ENCODE data around the gene ARHGAP1.
"Not testable (repeated sequence)": the region's sequence is repeated elsewhere in the genome, so short reads cannot be mapped to it uniquely, and the experiment has no call there.

ARHGAP1 gene

DNA sequence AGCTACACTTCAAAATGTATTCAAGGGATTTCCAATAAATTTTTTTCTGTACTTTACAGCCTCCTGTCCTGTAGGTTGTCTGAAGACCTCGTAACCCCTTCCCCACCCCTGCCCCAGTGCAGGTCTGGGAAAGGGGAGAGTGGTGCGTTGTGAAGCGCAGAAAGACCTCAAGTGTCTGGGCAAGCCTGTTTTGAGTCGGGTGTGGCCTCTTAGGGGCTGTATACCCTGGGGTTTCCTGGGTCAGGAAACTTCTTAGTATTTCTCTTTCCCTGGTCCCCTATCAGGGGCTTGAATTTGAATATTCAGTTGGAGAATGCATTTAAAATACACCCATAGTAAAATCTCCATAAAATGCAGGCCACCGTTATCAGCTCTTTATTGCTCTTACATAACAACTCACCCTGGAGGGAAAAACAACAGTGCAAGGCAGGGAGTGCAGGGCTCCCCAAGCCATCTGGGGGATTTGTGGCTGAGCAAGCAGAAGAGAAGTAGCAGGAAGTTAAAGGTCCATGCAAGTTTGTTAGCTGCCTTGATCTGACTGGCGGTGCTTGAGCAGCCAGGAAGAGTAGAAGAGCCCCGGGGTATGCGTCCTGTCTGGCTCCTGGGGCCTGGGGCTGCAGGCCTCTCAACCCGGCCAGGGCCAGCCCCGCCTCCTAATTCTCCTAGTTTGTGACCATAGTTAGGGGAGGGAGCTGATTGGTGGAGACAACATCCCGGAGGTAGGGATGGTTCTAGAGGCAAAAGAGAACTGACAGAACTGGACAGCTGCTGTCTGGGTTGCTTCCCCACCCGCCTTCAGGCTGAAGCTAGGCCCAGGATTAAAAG lies 25.7 kb downstream of the ARHGAP1 start:
- DNase-seq (ENCODE audit: low read depth in 1 of 2, low spot score in 1 of 2): no peak

DNA sequence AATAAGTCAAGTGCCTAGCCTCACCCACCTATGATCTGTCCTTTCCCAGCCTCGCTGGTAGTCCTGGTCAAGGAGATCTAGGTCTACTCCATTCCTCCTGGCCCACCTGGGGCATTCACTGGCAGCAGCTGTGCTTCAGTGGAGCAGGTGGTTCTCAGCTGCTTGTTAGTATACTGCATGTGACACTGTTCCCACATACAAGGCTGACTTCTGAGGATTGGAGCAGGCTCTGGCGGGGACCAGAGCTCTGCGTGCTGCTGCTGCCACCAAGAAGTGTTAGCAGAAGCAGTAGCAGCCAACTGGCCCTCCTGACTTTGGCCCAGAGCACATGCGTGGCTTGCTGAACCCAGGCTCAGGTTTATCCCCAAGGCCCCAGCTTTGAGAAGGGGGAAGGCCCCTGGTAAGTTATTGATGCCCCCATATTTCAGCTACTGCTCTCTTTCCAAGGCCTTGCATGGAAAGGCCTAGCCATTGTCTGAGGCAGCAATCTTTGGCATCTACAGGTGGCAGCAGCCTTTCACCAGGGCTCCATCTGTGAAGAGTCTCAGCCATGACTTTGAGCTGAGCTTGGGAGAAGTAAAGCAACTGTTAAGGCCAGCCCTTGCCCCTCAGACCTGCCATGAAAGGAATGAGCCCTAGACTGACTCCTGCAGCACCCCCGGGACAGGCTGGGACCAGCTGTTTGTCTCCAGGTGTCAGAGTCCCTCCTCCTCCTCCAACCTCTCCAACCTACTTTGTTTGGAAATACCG lies 26.5 kb downstream of the ARHGAP1 start:
- DNase-seq (ENCODE audit: low read depth in 1 of 2, low spot score in 1 of 2): no peak

DNA sequence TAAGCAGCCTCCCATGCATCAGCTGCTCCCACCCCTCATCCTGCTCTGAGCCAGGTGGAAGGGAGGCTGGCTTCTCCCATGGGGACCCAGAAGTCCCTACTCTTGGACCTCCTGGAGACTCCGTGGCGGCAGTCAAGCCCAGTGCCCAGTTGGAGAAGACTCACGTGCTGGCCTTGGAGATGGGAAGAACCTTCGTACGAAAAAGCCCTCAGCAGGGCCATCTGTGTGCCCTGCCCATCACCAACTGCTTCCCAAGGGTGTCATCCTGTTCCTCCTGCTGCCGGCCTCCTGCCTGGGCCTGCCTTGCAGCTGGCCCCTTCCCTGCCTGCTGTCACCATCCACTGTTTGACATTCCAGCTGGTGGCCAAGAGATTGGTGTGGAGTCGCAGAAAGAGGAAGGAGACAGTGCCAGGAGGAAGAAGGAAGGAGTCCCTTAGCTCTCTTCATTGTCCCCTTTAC lies 28.0 kb downstream of the ARHGAP1 start:
- no peak for DNase-seq (ENCODE audit: low read depth in 1 of 2, low spot score in 1 of 2)

DNA sequence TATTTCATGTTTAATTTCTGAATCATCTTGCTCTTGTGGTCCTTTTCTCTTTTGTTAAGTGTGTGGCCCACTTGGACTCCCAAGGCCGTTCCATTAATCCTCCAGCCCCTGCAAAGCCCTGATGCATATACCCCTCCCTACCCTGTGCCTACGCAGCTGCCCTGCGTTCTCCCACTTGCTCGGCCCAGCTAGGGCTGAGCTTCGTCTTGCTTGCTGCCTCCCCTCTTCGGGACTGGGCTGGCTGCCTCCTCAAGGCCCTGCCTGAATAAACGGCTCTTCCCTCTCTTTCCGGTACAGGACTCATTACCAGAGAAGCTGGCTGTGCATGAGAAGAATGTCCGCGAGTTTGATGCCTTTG lies 28.5 kb downstream of the ARHGAP1 start:
- DNase-seq (ENCODE audit: low read depth in 1 of 2, low spot score in 1 of 2): no peak

DNA sequence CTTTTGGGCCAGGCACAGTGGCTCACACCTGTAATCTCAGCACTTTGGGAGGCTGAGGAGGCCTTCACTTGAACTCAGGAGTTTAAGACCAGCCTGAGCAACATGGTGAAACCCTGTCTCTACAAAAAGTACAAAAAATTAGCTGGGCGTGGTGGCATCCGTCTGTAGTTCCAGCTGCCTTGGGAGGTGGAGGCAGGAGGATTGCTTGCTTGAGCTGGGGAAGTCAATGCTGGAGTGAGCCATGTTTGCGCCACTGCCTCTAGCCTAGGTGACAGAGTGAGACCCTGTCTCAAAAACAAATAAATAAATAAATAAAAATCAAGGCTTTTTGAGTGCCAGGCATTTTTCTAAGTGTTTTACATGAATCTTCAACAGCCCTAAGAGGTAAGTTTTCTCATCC lies 29.9 kb downstream of the ARHGAP1 start:
- not testable (repeated sequence) for DNase-seq (ENCODE audit: low read depth in 1 of 2, low spot score in 1 of 2)

DNA sequence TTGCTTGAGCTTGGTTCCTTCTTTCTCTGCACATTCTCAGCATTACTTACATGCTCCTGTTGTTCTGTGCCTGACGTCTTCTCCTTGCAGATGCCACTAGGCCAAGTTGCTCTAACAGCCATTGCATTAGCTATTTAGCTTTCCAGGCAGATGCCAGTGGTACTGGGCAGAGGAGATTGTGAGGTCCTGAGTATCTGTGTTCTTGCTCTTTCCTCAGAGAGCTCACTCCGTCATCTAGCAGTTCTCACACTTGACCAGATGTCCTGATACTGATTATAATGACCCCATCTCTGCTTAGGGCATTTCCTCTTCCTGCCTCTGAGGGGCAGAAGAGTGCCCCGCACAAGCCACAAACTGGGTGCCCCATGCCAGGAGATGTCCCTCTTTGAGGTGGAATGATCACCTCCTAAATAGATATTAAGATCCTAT lies 30.7 kb downstream of the ARHGAP1 start:
- DNase-seq (ENCODE audit: low read depth in 1 of 2, low spot score in 1 of 2): no peak

DNA sequence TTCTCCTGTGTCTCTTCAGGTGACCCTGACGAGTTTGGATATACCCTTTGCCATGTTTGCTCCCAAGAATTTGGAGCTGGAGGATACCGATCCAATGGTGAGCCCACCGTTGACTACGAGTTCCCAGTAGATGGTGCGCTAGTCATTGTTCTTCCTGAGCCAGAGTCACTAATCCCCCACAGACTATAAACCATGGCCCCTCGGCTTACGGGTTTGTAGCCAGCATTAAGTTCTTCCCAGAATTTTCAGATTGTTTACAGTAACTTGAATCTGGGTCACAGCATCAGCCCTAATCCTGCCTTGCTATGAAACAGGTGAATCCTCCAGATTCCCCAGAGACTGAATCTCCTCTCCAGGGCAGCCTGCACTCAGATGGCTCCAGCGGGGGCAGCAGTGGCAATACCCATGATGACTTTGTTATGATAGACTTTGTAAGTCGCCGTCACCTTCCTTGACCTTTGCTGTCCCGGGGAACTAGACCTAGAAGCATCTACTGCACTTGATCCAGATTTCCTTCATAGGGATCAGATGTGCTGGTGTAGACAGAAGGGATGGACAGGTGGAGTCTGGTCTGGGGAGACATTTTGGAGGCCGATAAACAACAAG lies 31.8 kb downstream of the ARHGAP1 start:
- DNase-seq (ENCODE audit: low read depth in 1 of 2, low spot score in 1 of 2): no peak

DNA sequence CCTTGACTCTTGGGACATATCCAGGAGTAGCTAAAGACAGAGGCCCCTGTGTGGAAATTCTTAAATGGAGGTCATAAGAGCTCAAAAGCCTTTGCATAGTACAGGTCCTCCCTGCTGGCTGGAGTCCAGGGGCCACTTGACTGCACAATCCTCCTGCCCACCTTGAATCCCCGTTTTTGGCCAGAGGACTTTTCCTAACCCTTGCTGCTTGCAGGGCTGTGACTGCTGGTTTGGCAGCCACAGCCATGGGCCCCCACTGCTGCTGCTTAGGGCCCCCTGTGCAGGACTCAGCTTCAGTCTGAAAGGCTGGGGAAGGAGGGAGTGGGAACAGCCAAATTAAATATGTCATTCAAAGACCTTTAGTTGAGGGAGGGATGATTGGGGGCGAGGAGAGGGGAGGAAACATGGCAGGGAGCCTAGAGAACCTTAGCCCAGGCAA lies 33.4 kb downstream of the ARHGAP1 start:
- no peak for DNase-seq (ENCODE audit: low read depth in 1 of 2, low spot score in 1 of 2)

DNA sequence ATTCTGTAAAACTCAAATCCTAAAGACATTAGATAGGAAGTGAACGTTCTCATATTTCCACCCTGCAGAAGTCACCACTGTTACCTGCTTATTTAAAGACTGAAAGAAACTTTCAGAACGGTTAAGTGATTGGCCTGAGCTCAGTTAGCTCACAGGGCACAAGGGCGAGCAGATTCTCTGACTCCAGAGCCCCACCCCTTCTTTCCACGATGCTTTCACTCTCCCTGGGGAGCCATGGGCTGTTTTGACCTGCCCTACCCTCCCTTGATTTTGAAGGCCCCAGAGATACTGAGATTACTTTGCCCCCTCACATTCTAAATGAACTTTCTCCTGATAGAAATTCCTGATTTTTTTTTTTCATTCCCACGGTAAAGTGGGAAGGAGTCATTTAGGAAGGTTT lies 33.9 kb downstream of the ARHGAP1 start:
- no peak for DNase-seq (ENCODE audit: low read depth in 1 of 2, low spot score in 1 of 2)

DNA sequence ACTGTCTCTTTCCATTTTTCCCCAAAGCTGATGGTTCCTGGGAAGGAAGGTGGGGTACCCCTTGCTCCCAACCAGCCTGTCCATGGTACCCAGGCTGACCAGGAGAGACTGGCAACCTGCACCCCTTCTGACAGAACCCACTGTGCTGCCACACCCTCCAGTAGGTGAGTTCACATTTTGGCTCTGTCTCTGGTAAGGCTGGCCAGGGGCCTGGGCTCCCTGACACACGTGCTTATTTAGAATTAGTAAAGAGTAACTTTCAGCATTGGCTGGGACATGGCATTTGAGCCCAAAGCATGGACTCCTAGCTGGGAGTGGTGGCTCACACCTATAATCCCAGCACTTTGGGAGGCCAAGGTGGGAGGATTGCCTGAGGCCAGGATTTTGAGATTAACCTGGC lies 35.1 kb downstream of the ARHGAP1 start:
- no peak for DNase-seq (ENCODE audit: low read depth in 1 of 2, low spot score in 1 of 2)

DNA sequence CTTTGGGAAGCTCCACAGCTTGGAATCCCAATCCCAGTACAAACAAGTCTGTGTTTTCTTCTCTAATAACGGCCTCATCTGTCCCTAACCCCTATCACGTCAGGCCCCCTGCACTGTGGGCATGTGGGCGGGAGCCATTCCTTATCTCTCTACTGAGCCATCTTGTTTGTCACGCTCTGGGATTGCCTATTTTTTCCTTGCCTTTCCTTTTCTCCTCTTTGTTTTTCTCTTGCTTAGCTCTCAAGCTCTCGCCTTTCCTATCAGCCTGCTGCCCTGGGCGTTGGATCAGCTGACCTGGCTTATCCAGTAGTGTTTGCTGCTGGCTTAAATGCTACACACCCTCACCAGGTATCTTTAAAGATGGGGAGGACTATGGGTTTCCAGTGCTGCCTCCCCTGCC lies 35.8 kb downstream of the ARHGAP1 start:
- no peak for DNase-seq (ENCODE audit: low read depth in 1 of 2, low spot score in 1 of 2)

DNA sequence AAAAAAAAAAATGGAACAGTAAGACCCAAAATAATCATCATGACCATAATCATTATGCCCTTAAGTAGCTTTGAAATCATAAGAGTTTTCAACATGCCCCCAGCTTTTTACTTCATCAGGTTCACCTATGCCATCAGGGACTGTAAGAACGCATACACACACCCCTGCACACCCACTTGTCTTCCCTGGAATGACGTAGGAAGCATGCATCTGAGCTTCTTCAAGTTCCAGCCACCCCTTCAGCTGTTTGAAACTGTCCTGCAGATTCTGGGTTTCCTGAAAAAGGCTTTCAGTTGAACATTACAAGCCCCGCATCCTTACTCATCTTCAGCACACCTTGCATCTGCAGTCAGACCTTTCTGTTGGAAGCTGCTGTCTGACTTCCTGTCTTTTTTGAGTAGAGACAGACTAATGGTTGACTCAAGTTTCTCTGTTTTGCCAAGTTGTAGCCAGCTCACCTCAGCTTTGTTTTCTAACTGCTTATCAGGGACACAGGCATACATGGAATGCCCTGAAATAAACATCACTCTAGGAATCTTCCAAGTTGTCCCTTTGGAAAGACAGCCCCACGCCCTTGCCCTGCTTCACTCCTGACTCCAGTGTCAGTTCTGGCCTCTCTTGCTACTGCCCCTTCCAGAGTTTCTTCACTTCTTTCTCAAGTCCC lies 37.0 kb downstream of the ARHGAP1 start:
- no peak for DNase-seq (ENCODE audit: low read depth in 1 of 2, low spot score in 1 of 2)

DNA sequence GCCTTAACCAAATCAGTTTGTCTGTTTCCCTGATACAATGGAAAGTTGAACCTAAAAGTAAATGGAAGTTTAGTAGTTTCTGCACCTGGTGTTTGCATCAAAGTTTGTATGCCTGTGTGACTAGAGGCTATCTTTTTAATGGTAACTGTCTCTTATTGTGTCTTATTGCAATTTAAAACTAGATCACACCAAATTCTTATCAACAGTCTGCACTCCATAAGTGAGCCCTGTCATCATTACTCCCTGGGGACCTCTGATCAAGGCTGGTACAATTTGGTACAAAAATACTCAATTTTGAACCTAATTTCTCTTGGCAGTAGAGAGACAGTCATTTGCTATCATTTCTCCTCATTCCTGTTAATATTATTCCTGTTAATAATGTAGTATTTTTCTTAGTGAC lies 38.1 kb downstream of the ARHGAP1 start:
- no peak for DNase-seq (ENCODE audit: low read depth in 1 of 2, low spot score in 1 of 2)

DNA sequence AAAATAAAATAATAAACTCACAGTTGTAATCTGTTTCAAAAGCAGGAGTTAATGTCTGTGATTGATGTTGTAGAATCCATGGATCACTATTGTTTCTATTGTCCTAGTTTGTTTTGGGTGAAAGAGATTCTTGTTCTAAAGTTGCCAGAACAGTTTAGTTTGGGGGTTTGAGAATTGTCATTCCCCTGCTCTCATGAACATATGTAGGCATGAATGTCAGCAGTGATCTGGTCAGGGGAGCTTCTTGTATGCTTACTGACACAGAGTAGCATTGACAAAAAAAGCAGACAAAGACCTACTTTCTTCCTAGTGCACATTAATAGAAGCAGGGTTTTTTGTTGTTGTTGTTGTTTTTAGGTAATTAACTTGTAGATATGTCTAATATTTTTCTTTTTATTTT lies 38.6 kb downstream of the ARHGAP1 start:
- no peak for DNase-seq (ENCODE audit: low read depth in 1 of 2, low spot score in 1 of 2)

DNA sequence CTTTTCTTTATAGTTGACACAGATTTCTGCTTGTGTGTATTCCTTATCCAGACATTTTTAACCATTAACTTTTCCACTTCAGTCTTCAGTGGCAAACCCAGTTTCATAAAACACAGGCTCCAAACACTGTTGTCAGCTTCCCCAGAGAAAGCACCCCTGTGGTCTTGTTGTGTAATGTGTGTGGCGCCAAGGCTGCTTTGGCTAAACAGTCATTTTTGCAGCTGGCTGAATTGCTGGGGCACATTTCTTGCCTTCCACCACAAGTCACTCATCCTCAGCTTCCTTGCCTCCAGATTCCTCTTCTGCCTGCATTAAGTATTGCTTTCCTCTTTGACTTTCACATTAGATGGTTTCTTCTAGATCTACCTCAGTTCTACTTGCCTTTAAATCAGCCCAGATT lies 40.5 kb downstream of the ARHGAP1 start:
- DNase-seq (ENCODE audit: low read depth in 1 of 2, low spot score in 1 of 2): no peak

DNA sequence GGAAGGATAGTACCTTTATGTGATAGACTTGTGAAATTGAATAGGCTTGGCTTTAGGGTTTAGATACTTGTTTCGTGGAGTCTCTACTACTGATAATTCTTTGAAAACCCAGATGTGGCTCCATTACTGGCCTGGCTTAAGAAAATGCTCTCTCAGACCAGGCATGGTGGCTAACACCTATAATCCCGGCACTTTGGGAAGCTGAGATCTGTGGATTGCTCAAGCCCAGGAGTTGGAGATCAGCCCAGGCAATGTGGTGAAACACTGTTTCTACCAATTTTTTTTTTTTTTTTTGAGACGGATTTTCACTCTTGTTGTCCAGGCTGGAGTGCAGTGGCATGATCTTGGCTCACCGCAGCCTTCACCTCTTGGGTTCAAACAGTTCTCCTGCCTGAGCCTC lies 42.2 kb downstream of the ARHGAP1 start:
- DNase-seq (ENCODE audit: low read depth in 1 of 2, low spot score in 1 of 2): no peak

DNA sequence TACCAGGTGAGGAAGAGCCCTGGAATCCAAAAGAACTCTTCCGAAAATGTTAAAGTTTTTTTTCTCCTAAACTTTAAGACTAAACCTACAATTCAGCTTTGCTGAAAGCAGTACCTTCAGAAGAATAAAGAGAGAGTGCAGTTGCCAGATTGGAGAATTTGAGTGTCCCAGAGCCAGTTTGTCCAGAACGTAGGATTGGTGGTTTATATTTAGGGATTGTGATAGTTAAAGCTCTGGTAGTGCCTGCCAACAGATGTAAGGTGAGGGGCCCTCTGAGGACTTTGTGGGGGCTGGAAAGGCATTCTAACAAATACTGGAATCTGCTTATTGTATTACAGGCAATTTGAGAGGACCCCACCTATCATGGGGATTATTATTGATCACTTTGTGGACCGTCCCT lies 43.2 kb downstream of the ARHGAP1 start:
- no peak for DNase-seq (ENCODE audit: low read depth in 1 of 2, low spot score in 1 of 2)

DNA sequence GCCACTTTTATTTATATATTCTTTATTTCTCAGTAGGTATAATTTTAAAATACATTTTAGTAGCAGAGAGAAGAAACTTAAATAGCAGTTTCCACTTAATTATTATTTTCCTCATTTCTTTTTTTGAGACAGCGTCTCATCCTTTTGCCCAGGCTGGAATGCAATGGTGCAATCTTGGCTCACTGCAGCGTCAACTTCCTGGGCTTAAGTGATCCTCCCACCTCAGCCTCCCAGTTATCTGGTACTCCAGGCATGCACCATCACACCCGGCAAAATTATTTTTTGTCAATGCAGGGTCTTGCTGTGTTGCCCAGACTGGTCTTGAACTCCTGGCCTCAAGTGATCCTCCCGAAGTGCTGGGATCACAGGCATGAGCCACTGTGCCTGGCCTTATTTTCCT lies 44.8 kb downstream of the ARHGAP1 start:
- no peak for DNase-seq (ENCODE audit: low read depth in 1 of 2, low spot score in 1 of 2)

DNA sequence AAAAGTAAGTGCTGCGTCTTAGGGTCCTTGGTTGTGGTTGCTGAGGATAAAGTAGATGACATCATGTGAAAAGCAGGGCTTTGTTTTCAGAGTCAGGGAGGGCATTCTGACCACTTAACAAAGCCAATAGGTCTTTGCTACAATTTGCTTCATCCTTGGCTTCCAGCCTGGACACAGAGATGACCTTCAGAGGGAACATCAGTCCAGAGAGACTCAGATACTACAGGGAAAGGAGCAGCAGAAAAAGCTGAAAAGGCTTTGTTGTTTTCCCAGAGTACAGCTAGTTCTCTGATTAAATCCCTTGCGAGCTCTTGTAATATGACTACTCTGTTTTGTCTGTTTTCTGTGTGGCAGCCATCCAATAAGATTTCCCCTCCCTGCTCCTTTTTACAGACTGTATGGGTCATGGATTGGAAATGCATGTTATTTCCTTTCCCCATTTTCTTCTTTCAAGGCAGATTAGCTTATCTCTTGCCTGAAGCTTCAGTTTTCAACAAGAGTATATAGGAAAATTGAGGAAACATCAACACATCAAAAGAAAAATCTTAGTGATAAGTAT lies 51.2 kb downstream of the ARHGAP1 start:
- DNase-seq (ENCODE audit: low read depth in 1 of 2, low spot score in 1 of 2): no peak

DNA sequence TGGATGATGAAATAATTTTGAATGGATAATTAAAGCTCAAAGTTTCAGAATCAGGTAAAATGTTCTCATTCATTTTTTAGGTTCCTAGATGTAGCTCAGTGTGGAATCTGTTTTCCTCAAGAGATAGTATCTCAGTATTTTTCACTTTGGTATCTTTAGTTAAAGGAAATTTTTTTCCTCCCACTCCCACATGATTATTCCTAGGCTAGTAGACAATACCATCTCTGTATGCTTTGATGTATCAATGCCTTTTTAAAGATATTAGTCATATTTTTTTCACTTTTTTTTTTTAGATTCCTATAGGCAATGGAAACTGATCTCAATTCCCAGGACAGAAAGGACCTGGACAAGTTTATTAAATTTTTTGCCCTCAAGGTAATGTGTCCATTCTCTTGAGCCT lies 56.4 kb downstream of the ARHGAP1 start:
- DNase-seq (ENCODE audit: low read depth in 1 of 2, low spot score in 1 of 2): no peak

DNA sequence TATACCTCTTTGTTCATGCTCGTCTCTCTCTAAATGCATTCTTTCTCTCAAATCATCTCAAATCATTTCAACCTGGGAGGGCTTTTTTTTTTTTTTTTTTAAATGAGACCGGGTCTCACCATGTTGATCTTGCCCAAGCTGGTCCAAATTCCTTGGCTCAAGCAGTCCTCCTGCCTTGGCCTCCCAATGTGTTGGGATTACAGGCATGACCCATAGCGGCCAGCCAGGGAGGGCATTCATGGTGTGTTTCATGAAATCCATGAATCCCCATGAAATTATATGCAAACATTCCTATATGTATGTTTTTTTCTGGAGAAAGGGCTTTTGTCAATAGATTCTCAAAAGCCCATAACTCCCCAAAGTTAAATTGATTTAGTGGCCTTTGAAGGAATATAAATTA lies 56.9 kb downstream of the ARHGAP1 start:
- DNase-seq (ENCODE audit: low read depth in 1 of 2, low spot score in 1 of 2): no peak

All from activated CD4-positive, alpha-beta T cell treated with anti-CD3 and anti-CD28 coated beads, Interleukin-2, amount 50 U/mL, for 24 hours (primary cell).